DND-41 (cell line): Measurements from ENCODE around the gene RABAC1.

Experiments
- CTCF ChIP-seq: IDR thresholded peaks from 2 replicates; pipeline ENCODE4 v1.5.1; 2012; ENCODE audit warnings: borderline replicate concordance, low read length, moderate library complexity, mild to moderate bottlenecking; ENCODE audit not compliant: poor library complexity, severe bottlenecking; ENCODE audit errors: extremely low read depth
- EZH2 ChIP-seq: IDR thresholded peaks from 3 replicates; pipeline ENCODE4 v1.6.1; 2012; ENCODE audit warnings: borderline replicate concordance, low read depth, mild to moderate bottlenecking, moderate library complexity, low read length, inconsistent platforms; ENCODE audit not compliant: severe bottlenecking

GRCh38 chr19:41927497-41928192 is 31.5 kb downstream of the RABAC1 start:
- TF ChIP-seq EZH2 = no peak
- TF ChIP-seq CTCF = no peak
